Measurements from ENCODE around the gene SYT7. TPM values are rescaled to one million over a fixed set of nuclear protein-coding genes. Genes with fewer than 3 reads are reported as not detected.

Gene SYT7, protein sequence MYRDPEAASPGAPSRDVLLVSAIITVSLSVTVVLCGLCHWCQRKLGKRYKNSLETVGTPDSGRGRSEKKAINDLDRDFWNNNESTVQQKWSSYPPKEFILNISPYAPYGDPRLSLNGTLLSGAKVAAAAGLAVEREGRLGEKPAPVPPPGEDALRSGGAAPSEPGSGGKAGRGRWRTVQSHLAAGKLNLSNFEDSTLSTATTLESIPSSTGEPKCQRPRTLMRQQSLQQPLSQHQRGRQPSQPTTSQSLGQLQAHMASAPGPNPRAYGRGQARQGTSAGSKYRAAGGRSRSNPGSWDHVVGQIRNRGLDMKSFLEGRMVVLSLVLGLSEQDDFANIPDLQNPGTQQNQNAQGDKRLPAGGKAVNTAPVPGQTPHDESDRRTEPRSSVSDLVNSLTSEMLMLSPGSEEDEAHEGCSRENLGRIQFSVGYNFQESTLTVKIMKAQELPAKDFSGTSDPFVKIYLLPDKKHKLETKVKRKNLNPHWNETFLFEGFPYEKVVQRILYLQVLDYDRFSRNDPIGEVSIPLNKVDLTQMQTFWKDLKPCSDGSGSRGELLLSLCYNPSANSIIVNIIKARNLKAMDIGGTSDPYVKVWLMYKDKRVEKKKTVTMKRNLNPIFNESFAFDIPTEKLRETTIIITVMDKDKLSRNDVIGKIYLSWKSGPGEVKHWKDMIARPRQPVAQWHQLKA
- total RNA-seq = 2.2 and 3.8 TPM in 2 replicates

DNA sequence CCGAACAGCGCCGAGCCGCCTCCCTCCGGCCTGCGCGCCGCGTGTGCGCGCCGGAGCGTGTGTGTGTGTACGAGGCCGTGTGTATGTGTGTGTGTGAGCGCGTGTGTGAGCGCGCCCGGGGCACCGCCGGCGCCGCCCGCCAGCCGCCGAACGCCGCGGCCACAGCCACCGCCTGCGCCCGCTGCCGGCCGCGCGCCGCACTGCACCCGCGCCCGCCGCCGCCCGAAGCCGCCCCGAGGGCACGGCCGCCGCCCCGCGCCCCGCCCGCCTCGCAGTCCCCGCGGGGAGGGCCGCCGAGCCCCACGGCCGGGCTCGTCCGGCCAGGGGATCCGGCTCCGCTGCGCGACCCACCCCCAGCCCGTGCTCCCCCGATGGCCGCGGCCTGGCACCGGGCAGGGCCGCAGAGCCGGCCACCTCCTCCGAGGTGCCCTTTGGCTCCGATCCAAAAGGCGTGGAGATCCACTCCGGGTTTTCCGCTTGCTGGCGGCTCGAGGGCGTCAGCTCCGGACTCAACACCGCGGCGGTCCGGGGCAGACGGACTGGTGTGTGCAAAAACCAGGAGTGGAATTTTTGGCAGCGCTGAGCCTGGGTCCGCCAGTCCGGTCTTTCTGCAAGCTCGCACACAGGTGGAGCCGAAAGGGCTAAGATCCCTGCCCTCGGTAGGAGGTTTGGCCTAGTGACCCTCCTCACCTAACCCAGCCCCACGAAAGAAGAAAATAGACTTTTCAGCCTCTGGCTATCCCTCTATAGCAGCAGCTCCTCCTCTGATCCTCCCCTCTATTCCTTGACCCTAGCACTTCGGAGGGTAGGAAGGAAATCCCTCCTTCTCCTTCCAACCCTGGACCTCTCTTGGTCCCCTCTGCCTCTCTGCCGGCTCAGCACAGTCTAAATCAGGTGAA, at the start of gene SYT7:
Gene SYT7, minus strand, starts transcription at position 47 of the 899 bp plus-strand sequence. CDS start 256 bp downstream, outside the sequence.

DNA sequence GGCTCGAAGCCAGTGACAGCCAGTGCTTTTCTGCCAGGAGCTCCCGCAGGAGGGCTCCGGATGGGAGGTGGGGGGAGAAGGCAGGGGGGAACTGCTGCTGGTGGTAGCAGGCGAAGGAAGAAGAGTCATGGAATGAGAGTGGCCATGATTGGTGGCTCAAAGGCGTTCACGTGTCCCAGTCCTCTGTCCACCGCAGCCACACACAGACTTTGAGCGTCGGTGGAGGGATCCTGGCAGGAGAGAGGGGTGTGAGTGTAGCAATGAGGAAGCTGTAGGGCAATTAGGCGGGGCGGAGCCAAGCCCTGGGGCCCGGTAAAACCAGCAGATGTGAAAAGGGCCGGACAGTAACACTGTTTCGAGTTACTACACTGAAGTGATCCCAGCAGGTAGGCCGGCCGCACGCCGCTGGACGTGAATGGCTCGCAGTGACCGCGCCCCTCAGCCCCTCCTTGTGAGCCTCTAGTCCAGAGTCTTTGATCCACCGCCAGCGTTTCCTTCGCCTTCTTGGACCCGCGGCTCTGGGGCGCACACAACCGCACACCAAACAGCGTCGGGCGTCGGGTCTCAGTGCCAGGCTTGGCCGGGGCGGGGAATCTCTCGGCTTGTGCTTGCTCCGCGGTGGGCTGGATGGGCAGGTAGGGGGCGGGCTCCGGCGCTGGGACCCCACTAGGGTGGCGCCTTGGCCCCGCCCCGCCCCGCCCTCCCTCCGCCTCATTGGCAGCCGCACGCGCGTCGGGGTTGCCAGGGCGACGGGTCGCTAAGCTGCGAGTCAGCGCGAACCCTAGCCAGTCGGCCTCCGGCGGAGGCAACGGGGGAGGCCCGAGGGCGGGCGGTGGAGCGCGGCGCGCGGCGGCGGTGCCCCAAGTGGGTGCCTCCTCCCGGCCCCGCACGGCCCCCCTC, 72.7 kb downstream of the SYT7 start, which contains the start of gene LRRC10B:
Gene LRRC10B, plus strand, starts transcription at position 788 of the 900 bp plus-strand sequence. CDS start 250 bp downstream, outside the sequence.

Other genes with a start within 250 kb of the SYT7 start
- gene DDB1, start 248.0 kb downstream of the SYT7 start, total RNA-seq = 217 and 223 TPM in 2 replicates
- gene TKFC, start 247.8 kb downstream of the SYT7 start, total RNA-seq = 29.1 and 33.9 TPM in 2 replicates
- gene CYB561A3, start 219.2 kb downstream of the SYT7 start, total RNA-seq = 64.8 and 89.7 TPM in 2 replicates
- 15.7 and 33.9 TPM in 2 replicates for gene TMEM138, start 218.7 kb downstream of the SYT7 start, total RNA-seq
- 14.2 and 18.2 TPM in 2 replicates for gene TMEM216, start 188.5 kb downstream of the SYT7 start, total RNA-seq
- gene CPSF7, start 151.1 kb downstream of the SYT7 start, total RNA-seq = 21.5 and 24.0 TPM in 2 replicates
- gene SDHAF2, start 151.0 kb downstream of the SYT7 start, total RNA-seq = 28.4 and 53.7 TPM in 2 replicates
- gene LRRC10B, start 72.3 kb downstream of the SYT7 start, total RNA-seq = not detected in 2 replicates
- 1.6 TPM in 2 replicates for gene DAGLA, start 99.3 kb upstream of the SYT7 start, total RNA-seq
- 0.31 and 0.44 TPM in 2 replicates for gene MYRF, start 171.6 kb upstream of the SYT7 start, total RNA-seq
- gene TMEM258, start 211.5 kb upstream of the SYT7 start, total RNA-seq = 66.2 and 71.3 TPM in 2 replicates
- gene FEN1, start 211.8 kb upstream of the SYT7 start, total RNA-seq = 10.7 and 12.1 TPM in 2 replicates
- 30.2 and 37.8 TPM in 2 replicates for gene FADS1, start 235.9 kb upstream of the SYT7 start, total RNA-seq
- gene FADS2, start 247.2 kb upstream of the SYT7 start, total RNA-seq = 35.9 and 42.7 TPM in 2 replicates

Data from cardiac ventricle fibroblast (primary cell).